GM19397 (cell line): Measurements from ENCODE around the gene KLHL28.

Experiments
- ATAC-seq: cut with Tn5 transposase; IDR thresholded peaks from one replicate; pipeline ENCODE4 v1.9.1; 2021; ENCODE audit warnings: mild to moderate bottlenecking, moderate library complexity; ENCODE audit not compliant: unreplicated experiment

Gene KLHL28

DNA sequence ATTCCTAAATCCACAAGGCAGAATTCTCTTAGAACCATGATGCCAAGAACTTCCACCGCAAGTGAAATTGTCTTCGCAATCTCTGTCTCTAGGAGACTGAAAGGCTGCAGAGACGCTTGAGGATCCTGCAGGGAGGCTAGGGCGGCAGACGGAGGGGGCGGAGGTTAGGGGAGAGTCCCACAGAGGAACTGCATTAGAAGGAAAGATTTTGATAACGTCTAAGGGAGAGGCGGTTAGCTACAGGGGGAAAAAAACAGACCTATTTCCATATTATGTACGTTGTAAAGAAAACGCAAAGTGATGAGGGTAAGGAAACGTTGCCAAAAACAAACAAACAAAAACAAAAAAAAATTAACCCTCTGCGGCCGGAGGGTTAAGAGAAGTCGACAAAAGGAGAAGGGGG, 595 bp downstream of the KLHL28 start:
- ATAC-seq = peak; percentile 13

DNA sequence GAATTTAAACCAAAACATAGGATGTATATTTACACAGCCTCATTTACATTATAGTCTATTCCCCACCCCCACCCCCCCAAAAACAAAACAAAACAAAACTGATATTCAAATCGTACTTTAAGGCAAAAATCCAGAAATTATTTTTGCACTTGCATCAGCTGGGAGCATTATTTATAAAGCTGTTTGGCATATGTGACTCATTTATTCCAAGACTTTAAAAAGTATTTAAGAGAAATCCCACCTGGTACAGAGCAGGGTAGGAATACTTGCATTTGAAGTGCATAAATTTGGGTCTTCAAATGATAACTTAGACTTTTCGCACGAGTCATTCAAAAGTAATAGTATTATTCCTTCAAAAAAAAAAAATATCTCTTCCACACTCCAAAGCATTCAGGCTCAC, 1.1 kb downstream of the KLHL28 start:
- ATAC-seq = no peak

DNA sequence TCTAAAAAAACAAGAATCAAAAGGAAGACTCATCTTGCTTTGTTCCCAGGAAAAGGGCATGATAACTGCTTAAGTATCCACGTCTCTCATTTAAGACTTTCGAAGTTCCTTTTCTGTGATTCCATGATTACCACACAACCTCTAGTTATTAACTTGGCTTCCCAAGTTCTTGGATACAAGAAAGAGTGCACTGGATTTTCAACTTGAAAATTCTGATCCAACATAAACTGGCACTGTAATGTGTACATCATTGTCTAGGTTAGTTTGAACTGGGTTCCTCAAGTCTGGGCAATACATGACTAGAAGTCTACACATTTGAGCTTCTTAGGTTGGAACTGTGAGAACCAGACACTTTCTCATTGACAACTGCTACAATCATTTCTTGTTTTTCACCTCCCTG, 1.6 kb downstream of the KLHL28 start:
- ATAC-seq = no peak

DNA sequence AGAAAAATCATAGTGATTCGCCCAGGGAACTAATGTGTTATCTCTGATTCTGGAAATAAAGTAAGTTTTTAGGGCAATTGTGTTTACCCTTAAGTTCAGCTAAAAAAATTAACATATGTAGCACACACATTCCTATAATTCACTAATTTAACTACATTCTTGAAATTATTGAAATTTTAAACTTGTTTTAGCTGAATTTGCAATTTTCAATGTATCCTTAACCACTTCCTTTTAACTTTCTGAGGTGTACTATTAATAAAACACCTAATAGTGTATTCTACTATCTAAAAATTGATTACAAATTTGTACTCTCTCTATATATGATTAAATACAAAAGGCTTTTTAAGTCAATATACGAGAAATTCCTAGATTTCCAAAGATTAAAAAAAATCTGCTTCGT, 2.2 kb downstream of the KLHL28 start:
- no peak for ATAC-seq

DNA sequence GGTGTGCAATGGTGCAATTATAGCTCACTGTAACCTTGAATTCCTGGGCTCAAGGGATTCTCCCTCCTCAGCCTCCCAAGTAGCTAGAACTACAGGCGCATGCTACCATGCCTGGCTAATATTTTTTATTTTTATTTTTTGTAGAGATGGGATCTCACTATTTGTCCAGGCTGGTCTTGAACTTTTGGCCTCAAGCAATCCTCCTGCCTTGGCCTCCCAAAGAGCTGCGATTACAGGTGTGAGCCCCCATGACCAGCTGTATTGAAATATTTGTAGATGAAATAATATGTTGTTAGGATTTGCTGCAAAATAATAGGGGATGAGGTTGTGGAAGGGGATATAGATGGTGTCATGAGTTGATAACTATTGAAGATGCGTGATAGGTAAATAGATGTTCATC, 4.9 kb downstream of the KLHL28 start:
- no peak for ATAC-seq

DNA sequence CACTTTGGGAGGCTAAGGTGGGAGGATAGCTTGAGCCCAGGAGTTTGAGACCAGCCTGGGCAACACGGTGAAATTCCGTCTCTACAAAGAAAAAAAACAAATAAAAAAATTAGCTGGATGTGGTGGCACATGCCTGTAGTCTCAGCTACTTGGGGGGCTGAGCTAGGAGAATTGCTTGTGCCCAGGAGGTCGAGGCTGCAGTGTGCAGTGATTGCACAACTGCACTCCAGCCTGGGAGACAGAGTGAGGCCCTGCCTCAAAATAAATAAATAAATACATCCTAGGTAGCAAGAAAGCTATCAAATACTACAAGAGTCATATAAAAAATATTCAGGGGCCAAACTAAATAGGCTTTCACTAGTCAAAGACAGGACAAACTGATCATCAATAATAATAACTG, 6.2 kb downstream of the KLHL28 start:
- ATAC-seq = no peak

DNA sequence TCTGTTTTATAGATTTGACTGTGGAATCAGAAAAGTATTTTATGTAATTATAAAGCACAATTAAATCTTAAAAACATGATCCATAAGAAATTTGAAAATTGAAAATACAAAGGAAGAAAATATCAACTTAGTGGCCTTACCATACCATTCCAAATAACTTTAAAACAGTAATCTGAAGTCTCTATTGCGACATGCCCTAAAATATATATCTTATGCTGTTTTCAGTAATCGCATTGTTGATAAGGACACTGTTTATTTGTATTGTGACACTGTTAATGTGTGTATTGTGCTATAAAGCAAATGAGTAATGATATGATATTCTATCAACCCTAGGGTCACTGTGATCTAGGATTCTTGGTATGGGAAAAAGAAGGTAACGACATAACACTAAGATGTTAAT, 7.0 kb downstream of the KLHL28 start:
- ATAC-seq = no peak

DNA sequence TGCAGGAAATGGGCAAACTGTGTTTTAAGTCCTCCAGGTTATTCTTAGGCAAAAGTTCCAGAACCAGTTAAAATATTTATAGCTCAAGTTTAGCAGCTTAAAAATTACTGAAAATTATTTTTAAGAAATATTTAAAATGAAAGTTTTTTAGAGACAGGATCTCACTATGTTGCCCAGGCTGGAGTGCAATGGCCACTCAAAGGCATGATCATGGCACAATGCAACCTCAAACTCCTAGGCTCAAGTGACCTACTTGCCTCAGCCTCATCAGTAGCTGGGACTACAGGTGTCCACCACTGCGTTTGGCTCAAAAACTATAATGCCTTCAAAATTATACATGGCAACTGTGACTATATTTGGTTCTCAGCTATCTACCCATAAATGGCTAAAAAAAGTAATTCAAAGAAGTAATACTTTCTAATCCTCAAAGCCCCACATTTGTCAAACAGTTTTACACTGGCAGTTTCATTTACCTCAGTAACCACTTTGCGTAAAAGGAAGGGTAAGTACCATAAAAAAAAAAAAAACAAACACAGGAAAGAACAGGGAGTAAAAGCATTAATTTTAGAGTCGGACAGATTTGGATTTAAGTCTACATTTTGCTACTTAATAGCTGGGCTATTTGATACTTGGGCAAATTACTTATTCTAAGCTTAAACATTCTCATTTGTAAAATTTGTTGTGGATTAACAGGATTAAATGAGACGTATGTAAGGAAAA, 9.2 kb downstream of the KLHL28 start:
- no peak for ATAC-seq

DNA sequence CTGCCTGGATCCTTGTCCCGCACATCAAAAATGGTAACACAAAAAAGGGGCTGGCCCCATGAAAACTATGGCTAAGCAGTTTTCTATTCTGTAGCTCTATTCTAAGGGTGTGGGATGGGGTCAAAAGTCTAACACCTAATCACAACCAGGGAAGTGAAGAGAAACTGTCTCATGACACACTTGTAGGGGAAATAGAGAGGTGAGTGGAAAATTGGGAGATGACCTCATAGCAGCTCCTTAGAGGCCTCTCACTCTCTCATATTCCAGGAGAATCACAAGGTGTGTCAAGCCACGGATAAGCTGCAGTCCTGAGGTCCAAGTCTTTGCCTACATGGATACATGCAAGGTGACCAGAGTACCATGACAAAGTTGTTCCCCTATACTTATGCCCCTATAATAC, 10.7 kb downstream of the KLHL28 start:
- no peak for ATAC-seq

DNA sequence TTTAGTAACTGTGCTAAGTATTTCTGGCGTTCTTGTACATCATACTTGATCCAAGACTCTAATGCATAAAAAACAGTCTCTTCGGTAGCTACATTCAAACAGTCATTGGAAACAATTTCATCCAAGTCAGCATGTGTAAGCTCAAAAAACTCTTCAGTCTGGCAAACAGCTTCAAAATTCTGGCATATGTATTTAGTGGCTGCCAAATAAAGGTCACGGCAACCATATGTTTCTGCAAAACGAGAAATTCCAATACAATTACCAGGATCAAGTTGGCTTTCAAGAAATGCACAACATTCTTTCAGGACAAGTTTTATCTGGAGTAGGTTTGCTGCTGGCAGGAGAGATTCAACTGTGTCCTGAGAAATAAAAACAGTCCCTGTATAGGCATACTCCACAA, 16.5 kb downstream of the KLHL28 start:
- ATAC-seq = no peak

DNA sequence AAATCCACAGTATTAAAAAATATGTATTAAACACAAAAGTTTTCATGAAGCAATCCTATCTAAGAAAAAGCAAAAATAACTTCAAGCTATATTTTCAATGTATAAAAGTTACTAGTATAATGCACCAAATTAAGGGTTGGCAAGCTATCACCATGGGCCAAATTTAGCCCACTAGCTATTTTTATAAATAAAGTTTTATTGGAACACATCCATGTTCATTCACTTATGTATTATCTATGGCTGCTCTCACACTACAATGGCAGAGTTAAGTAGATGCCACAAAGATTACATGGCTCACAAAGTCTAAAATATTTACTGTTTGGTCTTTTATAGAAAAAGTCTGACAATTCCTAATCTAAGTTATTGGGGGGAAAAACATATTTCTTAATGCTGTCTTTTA, 17.6 kb downstream of the KLHL28 start:
- no peak for ATAC-seq

DNA sequence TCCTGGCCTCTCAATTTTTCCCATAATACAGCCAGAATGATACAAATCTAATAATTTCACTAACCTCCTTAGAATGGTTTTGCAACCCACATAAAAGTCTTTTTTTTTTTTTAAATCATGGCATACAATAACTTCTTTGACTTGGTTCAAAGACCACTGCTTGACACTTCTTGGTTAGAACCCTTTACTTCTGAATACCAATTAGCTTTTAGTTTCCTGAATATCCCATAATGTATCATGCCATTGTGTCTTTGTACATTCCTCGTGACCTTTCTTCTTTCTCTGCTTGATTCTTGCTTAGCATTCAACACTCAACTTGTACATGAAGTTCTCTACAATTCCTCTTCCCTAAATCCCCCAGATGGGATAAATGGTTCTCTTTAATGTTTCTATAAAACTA, 19.3 kb downstream of the KLHL28 start:
- ATAC-seq = no peak

DNA sequence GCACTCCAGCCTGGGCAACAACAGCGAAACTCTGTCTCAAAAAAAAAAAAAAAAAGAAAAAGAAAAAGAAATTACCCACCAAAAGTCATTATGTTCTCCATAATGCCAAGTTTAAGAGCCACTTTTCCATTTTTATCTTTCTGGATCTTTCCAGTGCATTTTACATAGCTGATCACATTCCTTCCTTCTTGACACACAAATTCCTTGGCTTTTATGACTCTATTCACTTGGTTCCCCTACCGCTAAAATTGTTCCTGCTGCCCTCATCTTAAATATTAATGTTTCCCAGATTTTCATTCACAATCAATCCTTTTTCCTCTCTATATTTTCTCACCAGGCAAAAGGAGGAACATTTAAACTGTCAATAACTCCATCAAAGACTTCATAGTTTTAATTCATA, 20.2 kb downstream of the KLHL28 start:
- ATAC-seq = no peak

DNA sequence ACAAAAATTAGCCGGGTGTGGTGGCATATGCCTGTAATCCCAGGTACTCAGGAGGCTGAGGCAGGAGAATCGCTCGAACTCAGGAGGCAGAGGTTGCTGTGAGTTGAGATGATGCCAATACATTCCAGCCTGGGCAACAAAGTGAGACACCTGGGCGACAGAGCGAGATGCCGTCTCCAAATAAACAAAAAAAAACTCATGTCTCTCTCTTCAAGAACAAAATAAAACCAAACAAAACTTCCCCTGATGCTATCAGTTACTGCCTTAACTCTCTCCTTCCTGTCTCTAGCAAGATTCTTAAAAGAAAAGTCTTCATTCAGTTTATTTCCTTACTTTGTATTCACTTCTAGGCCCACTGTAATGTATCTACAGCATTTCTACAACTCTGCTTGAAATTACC, 20.8 kb downstream of the KLHL28 start:
- ATAC-seq = no peak

DNA sequence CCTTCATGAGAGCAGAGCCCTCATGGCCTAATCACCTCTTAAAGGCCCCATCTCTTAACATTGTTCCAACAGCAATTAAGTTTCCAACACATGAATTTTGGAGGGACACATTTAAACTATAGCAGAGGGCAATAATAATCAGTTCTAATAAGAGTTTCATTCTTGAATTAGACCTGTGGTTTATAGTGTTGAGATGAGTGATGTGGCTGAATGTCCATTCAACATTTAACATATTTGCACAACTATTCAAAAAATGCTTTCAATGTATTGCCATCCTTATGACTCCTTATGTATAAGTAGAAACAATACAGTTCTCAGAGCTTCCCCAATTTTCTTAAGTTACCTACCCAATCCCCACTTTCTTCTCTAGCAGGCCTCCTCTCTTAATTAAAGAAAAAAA, 21.5 kb downstream of the KLHL28 start:
- no peak for ATAC-seq

DNA sequence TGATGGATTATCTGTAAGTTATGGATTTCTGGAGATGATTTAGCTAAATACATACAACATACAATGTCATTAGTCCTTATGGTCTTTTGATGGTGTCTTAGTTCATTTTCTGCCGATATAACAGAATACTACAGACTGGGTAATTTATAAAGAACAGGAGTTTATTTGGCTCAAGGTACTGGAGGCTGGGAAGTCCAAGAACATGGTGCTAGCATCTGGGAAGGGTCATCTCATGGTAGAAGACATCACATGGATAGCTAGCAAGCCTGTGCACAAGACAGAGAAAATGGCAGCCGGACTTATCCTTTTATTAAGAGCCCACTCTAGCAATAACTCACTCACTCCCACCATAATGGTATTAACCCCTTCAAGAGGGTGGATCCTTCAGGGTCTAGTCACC, 24.2 kb downstream of the KLHL28 start:
- ATAC-seq = no peak

DNA sequence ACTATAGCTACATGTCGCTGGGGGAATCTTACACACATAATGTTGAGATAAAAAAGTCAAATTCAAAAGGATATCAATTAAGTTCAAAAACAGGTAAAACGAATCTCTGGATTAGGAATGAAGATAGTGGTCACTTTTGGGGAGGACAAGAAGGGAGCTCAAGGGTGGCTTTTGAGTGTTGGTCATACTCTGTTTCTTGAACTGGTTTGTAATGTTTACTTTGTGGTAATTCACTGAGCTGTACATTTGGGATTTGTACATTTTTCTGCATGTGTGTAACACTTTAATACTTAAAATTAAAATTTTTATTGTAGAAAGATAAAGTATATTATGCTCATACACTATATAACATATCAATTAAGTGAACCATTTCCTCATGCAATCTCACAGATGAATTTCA, 26.6 kb downstream of the KLHL28 start:
- no peak for ATAC-seq

DNA sequence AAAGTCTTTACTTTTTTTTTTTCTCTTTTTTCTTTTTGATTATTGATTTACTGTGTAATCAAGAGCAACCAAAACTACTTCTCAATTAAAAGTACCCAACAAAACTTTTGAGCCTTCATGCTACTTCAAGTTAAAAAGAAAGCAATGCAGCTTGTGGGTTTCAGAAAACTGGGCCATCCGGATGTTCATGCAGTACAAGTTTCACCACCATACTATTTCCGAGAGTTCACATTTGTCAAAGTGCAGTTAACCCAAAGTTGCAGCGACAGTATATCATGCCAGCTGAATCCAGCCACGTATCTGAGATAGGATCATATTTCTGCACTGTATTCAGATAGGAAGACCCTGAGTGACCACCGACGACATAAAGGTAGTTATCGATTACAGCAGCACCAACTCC, 33.0 kb downstream of the KLHL28 start:
- no peak for ATAC-seq

DNA sequence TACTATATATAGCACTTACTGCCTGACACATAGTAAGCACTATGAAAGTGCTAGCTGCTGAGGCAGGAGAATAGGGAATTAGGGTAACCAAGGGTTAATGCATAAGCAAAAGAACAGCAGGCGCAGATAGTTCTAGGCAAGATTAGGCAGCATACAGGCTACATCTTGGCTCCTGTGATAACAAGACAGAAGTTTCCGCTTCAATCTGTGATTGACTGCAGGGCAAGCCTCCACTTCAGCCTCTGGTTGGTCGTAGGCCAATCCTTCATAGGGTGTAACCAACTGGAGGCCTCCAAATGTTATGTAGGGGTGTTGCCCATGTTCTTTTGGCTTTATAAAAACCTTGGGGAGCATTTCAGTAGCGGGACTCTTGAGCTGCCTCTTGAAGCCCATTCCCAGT, 46.9 kb downstream of the KLHL28 start:
- no peak for ATAC-seq

DNA sequence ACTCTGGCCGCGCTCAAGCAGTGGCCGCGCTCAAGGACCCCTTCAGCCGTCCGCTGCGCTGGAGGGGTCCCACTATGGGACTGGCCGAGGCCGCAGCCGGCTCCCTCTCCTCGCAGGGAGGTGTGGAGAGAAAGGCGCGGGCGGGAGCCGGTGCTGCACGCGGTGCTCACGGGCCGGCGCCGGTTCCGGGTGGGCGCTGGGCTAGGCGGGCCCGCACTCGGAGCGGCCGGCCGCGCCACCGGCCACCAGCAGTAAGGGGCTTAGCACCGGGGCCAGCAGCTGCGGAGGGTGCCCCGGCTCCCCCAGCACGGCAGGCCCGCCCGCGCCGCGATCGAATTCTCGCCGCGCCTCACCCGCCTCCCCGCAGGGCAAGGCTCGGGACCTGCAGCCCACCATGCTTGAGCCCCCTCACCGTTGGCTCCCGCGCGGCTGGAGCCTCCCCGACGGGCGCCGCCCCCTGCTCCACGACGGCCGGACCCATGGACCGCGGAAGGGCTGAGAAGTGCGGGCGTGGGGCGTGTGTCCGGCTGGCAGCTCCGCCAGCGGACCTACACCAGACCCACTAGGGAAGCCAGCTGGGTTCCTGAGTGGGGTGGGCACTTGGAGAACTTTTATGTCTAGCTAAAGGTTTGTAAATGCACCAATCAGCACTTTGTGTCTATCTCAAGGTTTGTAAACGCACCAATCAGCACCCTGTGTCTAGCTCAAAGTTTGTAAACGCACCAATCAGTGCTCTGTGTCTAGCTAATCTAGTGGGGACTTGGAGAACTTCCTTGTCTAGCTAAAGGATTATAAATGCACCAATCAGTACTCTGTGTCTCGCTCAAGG, 49.5 kb downstream of the KLHL28 start:
- ATAC-seq = no peak

DNA sequence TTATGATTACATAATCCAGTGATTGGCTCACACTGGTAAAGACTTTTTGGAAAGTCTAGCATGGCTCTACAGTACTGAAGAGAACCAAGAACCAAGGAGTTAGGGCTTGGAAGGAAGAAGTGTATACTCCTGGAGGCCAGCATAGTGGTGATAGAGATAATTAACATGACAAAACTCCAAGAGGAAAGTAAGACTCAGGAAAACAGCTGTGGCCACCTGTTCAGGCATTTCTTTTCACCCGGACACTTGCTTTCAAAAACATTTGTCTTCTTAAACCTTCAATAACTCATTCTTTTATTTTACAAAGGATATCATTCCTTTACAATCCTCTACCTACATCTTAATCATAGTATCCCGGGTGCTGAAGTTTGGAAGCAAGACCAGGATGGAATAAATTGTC, 50.9 kb downstream of the KLHL28 start:
- no peak for ATAC-seq

DNA sequence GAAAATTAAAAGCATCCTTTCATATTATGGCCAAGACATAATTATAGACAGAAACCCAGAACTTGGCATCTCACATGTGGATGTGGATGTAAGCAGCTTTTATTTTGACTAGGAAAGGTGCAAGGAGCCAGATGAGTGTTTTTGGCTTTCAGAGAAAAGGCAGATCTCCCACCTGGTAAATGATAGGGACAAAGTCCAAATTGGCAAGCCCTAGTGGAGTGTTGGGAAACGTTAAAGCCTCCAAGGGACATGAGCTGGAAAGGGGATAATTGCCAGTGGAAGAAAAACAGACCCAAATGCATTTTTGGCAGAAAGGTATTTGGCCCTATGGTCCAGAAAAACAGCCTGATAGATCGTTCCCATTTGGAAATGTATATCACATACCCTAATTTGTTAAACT, 60.1 kb downstream of the KLHL28 start:
- ATAC-seq = no peak

DNA sequence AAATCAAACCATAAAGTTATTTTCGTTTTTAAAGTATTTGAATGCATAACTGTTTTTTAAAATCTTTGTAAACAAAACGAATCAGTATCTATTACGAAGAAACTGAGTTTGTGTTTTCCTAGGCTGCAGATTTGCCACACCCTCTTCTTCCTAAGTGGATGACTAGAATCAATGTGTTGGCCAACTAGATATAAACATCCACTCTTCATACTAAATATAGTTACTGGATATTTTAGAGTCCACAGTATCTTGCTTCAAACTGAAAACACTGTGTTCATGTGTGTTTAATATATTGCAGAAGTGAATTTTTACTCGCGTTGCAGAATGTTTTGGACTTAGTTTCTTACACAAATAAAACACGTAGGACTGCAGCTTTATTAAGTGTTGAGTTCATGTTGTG, 63.2 kb downstream of the KLHL28 start:
- ATAC-seq = no peak
